GM21825 (cell line): ENCODE results near the gene STRIT1.
"Not testable (repeated sequence)": the region's sequence is repeated elsewhere in the genome, so short reads cannot be mapped to it uniquely, and the experiment has no call there.

Experiments
- ATAC-seq: cut with Tn5 transposase; IDR thresholded peaks from one replicate; pipeline ENCODE4 v1.9.1; 2021; ENCODE audit warnings: mild to moderate bottlenecking, moderate library complexity; ENCODE audit not compliant: unreplicated experiment

Gene STRIT1

GRCh38 chr3:155271343-155271613, 22.2 kb downstream of the STRIT1 start:
- ATAC-seq: no peak

- ATAC-seq: no peak
Measured at GRCh38 chr3:155270485-155271342, 22.8 kb downstream of the STRIT1 start.

- ATAC-seq: no peak
Measured at GRCh38 chr3:155270063-155270462, 23.4 kb downstream of the STRIT1 start.

GRCh38 chr3:155262855-155263254, 30.6 kb downstream of the STRIT1 start:
- not testable (repeated sequence) for ATAC-seq

GRCh38 chr3:155262295-155262694, 31.2 kb downstream of the STRIT1 start:
- no peak for ATAC-seq

- no peak for ATAC-seq
Measured at GRCh38 chr3:155254445-155254844, 39.0 kb downstream of the STRIT1 start.

GRCh38 chr3:155252535-155252934, 40.9 kb downstream of the STRIT1 start:
- ATAC-seq: no peak

GRCh38 chr3:155252021-155252420, 41.5 kb downstream of the STRIT1 start:
- ATAC-seq: no peak

- ATAC-seq: no peak
Measured at GRCh38 chr3:155248531-155249187, 44.8 kb downstream of the STRIT1 start.

- no peak for ATAC-seq
Measured at GRCh38 chr3:155244699-155245098, 48.8 kb downstream of the STRIT1 start.

GRCh38 chr3:155244216-155244615, 49.3 kb downstream of the STRIT1 start:
- no peak for ATAC-seq

- ATAC-seq: no peak
Measured at GRCh38 chr3:155243512-155243921, 50.0 kb downstream of the STRIT1 start.

GRCh38 chr3:155242342-155242741, 51.1 kb downstream of the STRIT1 start:
- ATAC-seq: no peak

GRCh38 chr3:155241579-155241978, 51.9 kb downstream of the STRIT1 start:
- ATAC-seq: no peak
